SK-N-MC (cell line): ENCODE measurements around the gene NKAIN2.

Experiments
- EZH2 ChIP-seq: fragments of 200-600 bp; sonication (generic); IDR thresholded peaks from one replicate; pipeline ENCODE4 v1.6.1; 2017; ENCODE audit warnings: antibody characterized with exemption
- FOXP2 ChIP-seq: optimal IDR thresholded peaks from 2 replicates; pipeline ENCODE3; 2011; ENCODE audit warnings: mild to moderate bottlenecking, moderate library complexity; ENCODE audit not compliant: insufficient read depth; ENCODE audit errors: extremely low read length, control extremely low read depth
- POLR2AphosphoS5 ChIP-seq: IDR thresholded peaks from 2 replicates; pipeline ENCODE4 v1.6.1; 2012; ENCODE audit warnings: mild to moderate bottlenecking, low read depth, low read length, borderline replicate concordance

- TF ChIP-seq POLR2AphosphoS5: no peak
- no peak for TF ChIP-seq EZH2
- no peak for TF ChIP-seq FOXP2
Measured at GRCh38 chr6:124078169-124078568, 274.5 kb downstream of the NKAIN2 start.
